HepG2 (cell line): ENCODE measurements around the gene TMEM223. TPM values are rescaled to one million over a fixed set of nuclear protein-coding genes. Genes with fewer than 3 reads are reported as not detected.

Experiments
- CAMTA2 ChIP-seq: sonication (generic); formaldehyde crosslinking; IDR thresholded peaks from 2 replicates; pipeline ENCODE4 v1.4.0; 2020; ENCODE audit warnings: mild to moderate bottlenecking, missing genetic modification reagents, borderline replicate concordance
- GABPA ChIP-seq, 2 experiments: IDR thresholded peaks; 2 replicates each; pipeline ENCODE4 v1.6.1; 2011 to 2016; ENCODE audit warnings: low read depth in 2 of 2, low read length in 1 of 2, missing biosample characterization in 1 of 2, missing genetic modification characterization in 1 of 2
- NFYB ChIP-seq: sonication (generic); formaldehyde crosslinking; IDR thresholded peaks from 2 replicates; pipeline ENCODE4 v1.4.0; 2020; ENCODE audit warnings: missing genetic modification reagents
- PHF8 ChIP-seq: sonication (generic); formaldehyde crosslinking; IDR thresholded peaks from 2 replicates; pipeline ENCODE4 v1.5.0; 2020; ENCODE audit warnings: missing genetic modification reagents
- PRPF4 ChIP-seq: fragments of 200-400 bp; formaldehyde crosslinking; IDR thresholded peaks from 2 replicates; pipeline ENCODE4 v1.6.1; 2016; ENCODE audit warnings: low read length, low read depth; ENCODE audit not compliant: poor library complexity, severe bottlenecking
- SAFB2 ChIP-seq: sonication (generic); formaldehyde crosslinking; IDR thresholded peaks from 2 replicates; pipeline ENCODE4 v1.5.1; 2020; ENCODE audit warnings: missing genetic modification reagents, low read depth, mild to moderate bottlenecking, borderline replicate concordance
- TARDBP ChIP-seq: sonication (generic); formaldehyde crosslinking; IDR thresholded peaks from 2 replicates; pipeline ENCODE4 v1.8.0; 2022; ENCODE audit warnings: mild to moderate bottlenecking, missing genetic modification reagents
- TBX2 ChIP-seq: sonication (generic); formaldehyde crosslinking; IDR thresholded peaks from 2 replicates; pipeline ENCODE4 v1.5.0; 2020; ENCODE audit warnings: missing genetic modification reagents, mild to moderate bottlenecking, borderline replicate concordance
- ZNF317 ChIP-seq: sonication (generic); formaldehyde crosslinking; IDR thresholded peaks from 2 replicates; pipeline ENCODE4 v1.5.0; 2020; ENCODE audit warnings: mild to moderate bottlenecking, missing genetic modification reagents
- ZNF614 ChIP-seq: IDR thresholded peaks from 2 replicates; pipeline ENCODE4 v1.6.1; 2018; ENCODE audit warnings: missing biosample characterization, missing genetic modification reagents, inconsistent platforms, borderline replicate concordance
- ZNF891 ChIP-seq: sonication (generic); formaldehyde crosslinking; IDR thresholded peaks from 2 replicates; pipeline ENCODE4 v1.5.0; 2020; ENCODE audit warnings: mild to moderate bottlenecking, missing genetic modification reagents
- polyA plus RNA-seq, 8 experiments: library from polyadenylated mRNA; depleted of rRNA in 3 of 8; stranded (reverse) in 7 of 8; unstranded in 1 of 8; fragments of >200 nt; fragmentation: Illumina TruSeq in 4 of 8; extraction: Trizol in 4 of 8; gene quantifications; 2 replicates each; pipeline versions ENCODE4 v1.2.1 to v1.2.3, GENCODE V29; 2011 to 2016; ENCODE audit warnings: low read depth in 4 of 8, missing spikeins in 1 of 8, mixed read lengths in 1 of 8; ENCODE audit not compliant: insufficient read depth in 1 of 8
- total RNA-seq, 5 experiments: library from RNA; depleted of rRNA; stranded (reverse); fragments of >200 nt; fragmentation: Illumina TruSeq; extraction: Trizol; gene quantifications; 2 replicates each; pipeline ENCODE4 v1.2.3, GENCODE V29; 2016; ENCODE audit warnings: low read depth in 1 of 5
- TF ChIP-seq, protein P1 (sequence below): sonication (generic); formaldehyde crosslinking; IDR thresholded peaks from 2 replicates; pipeline ENCODE4 v1.4.0; 2020; ENCODE audit warnings: mild to moderate bottlenecking, missing genetic modification reagents
- TF ChIP-seq, protein P2 (sequence below): sonication (generic); formaldehyde crosslinking; IDR thresholded peaks from 2 replicates; pipeline ENCODE4 v1.4.0; 2020; ENCODE audit warnings: missing genetic modification reagents, borderline replicate concordance
- TF ChIP-seq, protein P3 (sequence below): IDR thresholded peaks from 2 replicates; pipeline ENCODE4 v1.6.1; 2016; ENCODE audit warnings: mild to moderate bottlenecking, missing biosample characterization, missing genetic modification reagents
- TF ChIP-seq, protein P4 (sequence below): sonication (generic); formaldehyde crosslinking; IDR thresholded peaks from 2 replicates; pipeline ENCODE4 v1.4.0; 2020; ENCODE audit warnings: missing genetic modification reagents

Gene TMEM223
- total and polyA plus RNA-seq, 2 of the 13 experiments (the other 11 are each of a cell fraction or from before 2014, with no cell fraction given): 19.5 to 24.9 TPM

DNA sequence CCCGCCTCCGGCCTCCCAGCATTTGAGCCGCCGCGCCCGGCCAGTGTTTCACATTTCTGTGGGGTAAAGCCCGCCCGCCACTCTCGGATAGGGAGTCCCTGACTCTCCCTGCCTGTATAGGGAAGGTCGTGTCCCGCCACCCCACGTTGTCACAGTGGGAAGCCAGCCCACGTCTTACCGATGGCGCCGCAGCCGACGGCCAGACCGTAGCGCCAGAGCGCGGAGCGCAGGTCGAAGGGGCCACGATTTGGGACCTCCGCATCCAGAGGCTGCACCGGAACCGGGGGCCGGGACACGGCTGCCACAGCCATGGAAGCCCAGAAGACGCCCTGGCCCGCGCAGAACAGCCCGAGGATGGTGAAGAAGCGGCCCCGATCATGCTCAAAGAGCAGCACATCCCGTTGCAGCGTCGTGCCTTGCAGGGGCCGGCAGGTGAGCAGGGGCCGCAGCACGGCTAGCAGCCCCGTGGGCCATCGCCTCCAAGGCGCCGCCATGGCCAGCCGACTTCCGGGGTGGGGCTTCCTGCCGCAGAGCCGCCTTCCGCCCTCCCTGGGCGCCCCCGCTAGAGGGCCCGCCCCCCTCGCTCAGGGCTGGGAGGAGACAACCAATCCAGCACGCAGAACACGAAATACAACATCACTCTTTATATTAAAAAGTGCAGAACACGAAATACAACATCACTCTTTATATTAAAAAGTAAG is at the start of gene TMEM223 (continued):
- TF ChIP-seq, protein P1, sequence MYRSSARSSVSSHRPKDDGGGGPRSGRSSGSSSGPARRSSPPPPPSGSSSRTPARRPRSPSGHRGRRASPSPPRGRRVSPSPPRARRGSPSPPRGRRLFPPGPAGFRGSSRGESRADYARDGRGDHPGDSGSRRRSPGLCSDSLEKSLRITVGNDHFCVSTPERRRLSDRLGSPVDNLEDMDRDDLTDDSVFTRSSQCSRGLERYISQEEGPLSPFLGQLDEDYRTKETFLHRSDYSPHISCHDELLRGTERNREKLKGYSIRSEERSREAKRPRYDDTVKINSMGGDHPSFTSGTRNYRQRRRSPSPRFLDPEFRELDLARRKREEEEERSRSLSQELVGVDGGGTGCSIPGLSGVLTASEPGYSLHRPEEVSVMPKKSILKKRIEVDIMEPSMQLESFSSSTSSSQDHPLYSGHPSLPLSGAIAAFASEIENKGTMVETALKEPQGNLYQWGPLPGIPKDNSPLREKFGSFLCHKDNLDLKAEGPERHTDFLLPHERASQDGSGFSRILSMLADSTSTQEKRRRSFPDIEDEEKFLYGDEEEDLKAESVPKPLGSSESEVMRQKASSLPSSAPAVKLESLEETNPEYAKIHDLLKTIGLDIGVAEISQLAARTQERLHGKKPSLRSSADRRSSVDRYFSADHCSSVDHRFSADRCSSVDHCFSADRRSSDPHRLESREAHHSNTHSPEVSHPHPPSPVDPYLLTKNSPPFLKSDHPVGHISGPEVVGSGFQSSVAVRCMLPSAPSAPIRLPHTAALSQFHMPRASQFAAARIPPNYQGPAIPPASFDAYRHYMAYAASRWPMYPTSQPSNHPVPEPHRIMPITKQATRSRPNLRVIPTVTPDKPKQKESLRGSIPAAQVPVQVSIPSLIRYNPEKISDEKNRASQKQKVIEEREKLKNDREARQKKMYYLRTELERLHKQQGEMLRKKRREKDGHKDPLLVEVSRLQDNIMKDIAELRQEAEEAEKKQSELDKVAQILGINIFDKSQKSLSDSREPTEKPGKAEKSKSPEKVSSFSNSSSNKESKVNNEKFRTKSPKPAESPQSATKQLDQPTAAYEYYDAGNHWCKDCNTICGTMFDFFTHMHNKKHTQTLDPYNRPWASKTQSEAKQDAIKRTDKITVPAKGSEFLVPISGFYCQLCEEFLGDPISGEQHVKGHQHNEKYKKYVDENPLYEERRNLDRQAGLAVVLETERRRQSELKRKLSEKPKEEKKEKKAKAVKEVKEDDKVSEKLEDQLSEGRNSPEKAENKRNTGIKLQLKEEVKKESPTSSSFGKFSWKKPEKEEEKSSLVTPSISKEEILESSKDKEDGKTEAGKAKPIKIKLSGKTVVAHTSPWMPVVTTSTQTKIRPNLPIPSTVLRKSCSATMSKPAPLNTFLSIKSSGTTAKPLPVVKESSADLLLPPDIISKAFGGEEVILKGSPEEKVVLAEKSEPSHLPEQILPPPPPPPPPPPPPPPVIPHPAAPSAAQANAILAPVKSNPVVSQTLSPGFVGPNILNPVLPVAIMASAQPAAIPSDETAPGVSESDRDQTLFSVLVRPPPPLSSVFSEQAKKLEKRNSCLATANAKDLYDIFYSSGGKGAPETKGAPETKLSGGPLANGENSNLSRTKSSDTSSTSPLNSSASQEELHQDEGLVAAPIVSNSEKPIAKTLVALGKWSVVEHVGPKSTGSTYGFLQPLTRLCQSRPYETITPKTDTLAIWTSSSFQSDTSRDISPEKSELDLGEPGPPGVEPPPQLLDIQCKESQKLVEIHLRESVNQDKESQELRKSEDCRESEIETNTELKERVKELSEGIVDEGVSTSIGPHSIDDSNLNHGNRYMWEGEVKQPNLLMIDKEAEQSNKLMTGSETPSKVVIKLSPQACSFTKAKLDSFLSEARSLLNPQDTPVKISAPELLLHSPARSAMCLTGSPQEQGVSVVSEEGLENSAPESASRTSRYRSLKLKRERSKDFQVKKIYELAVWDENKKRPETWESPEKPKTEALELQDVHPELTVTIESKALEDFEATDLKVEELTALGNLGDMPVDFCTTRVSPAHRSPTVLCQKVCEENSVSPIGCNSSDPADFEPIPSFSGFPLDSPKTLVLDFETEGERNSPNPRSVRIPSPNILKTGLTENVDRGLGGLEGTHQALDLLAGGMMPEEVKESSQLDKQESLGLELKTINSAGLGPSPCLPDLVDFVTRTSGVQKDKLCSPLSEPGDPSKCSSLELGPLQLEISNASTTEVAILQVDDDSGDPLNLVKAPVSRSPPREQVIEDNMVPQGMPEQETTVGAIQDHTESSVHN (CRISPR knock-in tag): no peak
- TF ChIP-seq, protein P2, sequence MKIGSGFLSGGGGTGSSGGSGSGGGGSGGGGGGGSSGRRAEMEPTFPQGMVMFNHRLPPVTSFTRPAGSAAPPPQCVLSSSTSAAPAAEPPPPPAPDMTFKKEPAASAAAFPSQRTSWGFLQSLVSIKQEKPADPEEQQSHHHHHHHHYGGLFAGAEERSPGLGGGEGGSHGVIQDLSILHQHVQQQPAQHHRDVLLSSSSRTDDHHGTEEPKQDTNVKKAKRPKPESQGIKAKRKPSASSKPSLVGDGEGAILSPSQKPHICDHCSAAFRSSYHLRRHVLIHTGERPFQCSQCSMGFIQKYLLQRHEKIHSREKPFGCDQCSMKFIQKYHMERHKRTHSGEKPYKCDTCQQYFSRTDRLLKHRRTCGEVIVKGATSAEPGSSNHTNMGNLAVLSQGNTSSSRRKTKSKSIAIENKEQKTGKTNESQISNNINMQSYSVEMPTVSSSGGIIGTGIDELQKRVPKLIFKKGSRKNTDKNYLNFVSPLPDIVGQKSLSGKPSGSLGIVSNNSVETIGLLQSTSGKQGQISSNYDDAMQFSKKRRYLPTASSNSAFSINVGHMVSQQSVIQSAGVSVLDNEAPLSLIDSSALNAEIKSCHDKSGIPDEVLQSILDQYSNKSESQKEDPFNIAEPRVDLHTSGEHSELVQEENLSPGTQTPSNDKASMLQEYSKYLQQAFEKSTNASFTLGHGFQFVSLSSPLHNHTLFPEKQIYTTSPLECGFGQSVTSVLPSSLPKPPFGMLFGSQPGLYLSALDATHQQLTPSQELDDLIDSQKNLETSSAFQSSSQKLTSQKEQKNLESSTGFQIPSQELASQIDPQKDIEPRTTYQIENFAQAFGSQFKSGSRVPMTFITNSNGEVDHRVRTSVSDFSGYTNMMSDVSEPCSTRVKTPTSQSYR: no peak
- TF ChIP-seq GABPA (IDR thresholded peaks at IDR 0.05; ENCODE audit: low read depth, low read length) (peak; percentile 96), GABPA (CRISPR knock-in tag; IDR thresholded peaks at IDR 0.05; ENCODE audit: low read depth) (peak; percentile 90), SAFB2 (CRISPR knock-in tag) (peak; percentile 92), TARDBP (CRISPR knock-in tag) (peak; percentile 66; the same call in 1 of the 2 replicates), ZNF891 (CRISPR knock-in tag) (peak; percentile 68; the same call in 1 of the 2 replicates), TBX2 (CRISPR knock-in tag) (peak; percentile 82; the same call in 1 of the 2 replicates), ZNF614 (CRISPR knock-in tag) (peak; percentile 73; the same call in 1 of the 2 replicates), NFYB (CRISPR knock-in tag) (peak; percentile 22; the same call in 1 of the 2 replicates), ZNF317 (CRISPR knock-in tag) (peak; percentile 57; the same call in 1 of the 2 replicates), CAMTA2 (CRISPR knock-in tag) (no peak), PRPF4 (no peak), PHF8 (CRISPR knock-in tag) (peak; percentile 97)
- TF ChIP-seq, protein P3, sequence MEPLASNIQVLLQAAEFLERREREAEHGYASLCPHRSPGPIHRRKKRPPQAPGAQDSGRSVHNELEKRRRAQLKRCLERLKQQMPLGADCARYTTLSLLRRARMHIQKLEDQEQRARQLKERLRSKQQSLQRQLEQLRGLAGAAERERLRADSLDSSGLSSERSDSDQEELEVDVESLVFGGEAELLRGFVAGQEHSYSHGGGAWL (CRISPR knock-in tag): peak; percentile 71; the same call in 1 of the 2 replicates
- TF ChIP-seq, protein P4, sequence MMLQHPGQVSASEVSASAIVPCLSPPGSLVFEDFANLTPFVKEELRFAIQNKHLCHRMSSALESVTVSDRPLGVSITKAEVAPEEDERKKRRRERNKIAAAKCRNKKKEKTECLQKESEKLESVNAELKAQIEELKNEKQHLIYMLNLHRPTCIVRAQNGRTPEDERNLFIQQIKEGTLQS (CRISPR knock-in tag): peak; percentile 41; the same call in 1 of the 2 replicates
